Fibroblast of villous mesenchyme (primary cell): ENCODE results near the gene CXCL9. TPM values are rescaled to one million over a fixed set of nuclear protein-coding genes. Genes with fewer than 3 reads are reported as not detected.

Experiments
- DNase-seq: peaks from one replicate; pipeline ENCODE4 v3.0.0-alpha.2; 2010; ENCODE audit warnings: low read depth
- H3K4me3 ChIP-seq: 2 replicates; pipeline ENCODE4 v1.5.1; 2011; ENCODE audit warnings: low read depth, mild to moderate bottlenecking, low read length
- CTCF ChIP-seq: IDR thresholded peaks from 2 replicates; pipeline ENCODE4 v1.5.1; 2012; ENCODE audit warnings: low read depth, mild to moderate bottlenecking, low read length; ENCODE audit not compliant: insufficient read depth
- total RNA-seq: library from RNA; depleted of rRNA; stranded (reverse); fragments of >200 nt; gene quantifications from 2 replicates; pipeline ENCODE4 v1.2.3, GENCODE V29; 2012

Gene CXCL9
- total RNA-seq, 1 donor = not detected

GRCh38 chr4:76022677-76023076 is 15.4 kb upstream of the CXCL9 start:
- H3K4me3 ChIP-seq = no peak overlapping the region
- TF ChIP-seq CTCF = no peak
- DNase-seq = no peak

GRCh38 chr4:76022031-76022430 is 14.7 kb upstream of the CXCL9 start:
- H3K4me3 ChIP-seq = no peak overlapping the region
- no peak for TF ChIP-seq CTCF
- no peak for DNase-seq

GRCh38 chr4:76017056-76017686 is 9.9 kb upstream of the CXCL9 start:
- H3K4me3 ChIP-seq = no peak overlapping the region
- no peak for DNase-seq
- TF ChIP-seq CTCF = no peak

- H3K4me3 ChIP-seq = no peak overlapping the region
- no peak for DNase-seq
- no peak for TF ChIP-seq CTCF
These were observed 9.1 kb upstream of the CXCL9 start for GRCh38 chr4:76016393-76016792.

GRCh38 chr4:76013540-76013939 is 6.2 kb upstream of the CXCL9 start:
- DNase-seq = no peak
- no peak overlapping the region for H3K4me3 ChIP-seq

GRCh38 chr4:76012388-76012801 is 5.1 kb upstream of the CXCL9 start:
- no peak for TF ChIP-seq CTCF
- no peak overlapping the region for H3K4me3 ChIP-seq
- peak; percentile 60 for DNase-seq

More at GRCh38 chr4:76013540-76013939, 6.2 kb upstream of the CXCL9 start:
- no peak for TF ChIP-seq CTCF

GRCh38 chr4:76011700-76012387 is 4.5 kb upstream of the CXCL9 start:
- TF ChIP-seq CTCF = no peak
- peak; percentile 83 for DNase-seq
- peak overlapping the region; percentile 1 for H3K4me3 ChIP-seq
